Mononuclear cell (primary cell): ENCODE measurements around the gene POFUT1. TPM values are rescaled to one million over a fixed set of nuclear protein-coding genes. Genes with fewer than 3 reads are reported as not detected.
"Not testable (repeated sequence)": the region's sequence is repeated elsewhere in the genome, so short reads cannot be mapped to it uniquely, and the experiment has no call there.

Experiments used
- H3K27me3 ChIP-seq: 2 replicates; pipeline ENCODE4 v1.6.0; 2011; ENCODE audit warnings: low read length, control low read depth; ENCODE audit not compliant: insufficient read depth
- H3K4me1 ChIP-seq: 2 replicates; pipeline ENCODE4 v1.5.1; 2011; ENCODE audit warnings: mild to moderate bottlenecking, low read length, control low read depth; ENCODE audit not compliant: insufficient read depth
- H3K4me3 ChIP-seq: 2 replicates; pipeline ENCODE4 v1.5.1; 2011; ENCODE audit warnings: mild to moderate bottlenecking, low read length, moderate library complexity
- H3K9me3 ChIP-seq: 2 replicates; pipeline ENCODE4 v1.5.1; 2011; ENCODE audit warnings: low read depth, mild to moderate bottlenecking, control low read depth, low read length
- total RNA-seq: library from RNA; depleted of rRNA; stranded (reverse); fragments of >200 nt; gene quantifications from one replicate; pipeline ENCODE4 v1.2.3, GENCODE V29; 2012

POFUT1 gene
- total RNA-seq, 1 donor, result 7.2 TPM

GRCh38 chr20:32233286-32233685, 25.6 kb downstream of the POFUT1 start:
- no peak overlapping the region for H3K4me3 ChIP-seq
- no peaks in the 10 kb centered on the region for H3K27me3 ChIP-seq
- H3K4me1 ChIP-seq, result peaks cover 49% of the 10 kb centered on the region
- H3K9me3 ChIP-seq, result no peaks in the 10 kb centered on the region

DNA sequence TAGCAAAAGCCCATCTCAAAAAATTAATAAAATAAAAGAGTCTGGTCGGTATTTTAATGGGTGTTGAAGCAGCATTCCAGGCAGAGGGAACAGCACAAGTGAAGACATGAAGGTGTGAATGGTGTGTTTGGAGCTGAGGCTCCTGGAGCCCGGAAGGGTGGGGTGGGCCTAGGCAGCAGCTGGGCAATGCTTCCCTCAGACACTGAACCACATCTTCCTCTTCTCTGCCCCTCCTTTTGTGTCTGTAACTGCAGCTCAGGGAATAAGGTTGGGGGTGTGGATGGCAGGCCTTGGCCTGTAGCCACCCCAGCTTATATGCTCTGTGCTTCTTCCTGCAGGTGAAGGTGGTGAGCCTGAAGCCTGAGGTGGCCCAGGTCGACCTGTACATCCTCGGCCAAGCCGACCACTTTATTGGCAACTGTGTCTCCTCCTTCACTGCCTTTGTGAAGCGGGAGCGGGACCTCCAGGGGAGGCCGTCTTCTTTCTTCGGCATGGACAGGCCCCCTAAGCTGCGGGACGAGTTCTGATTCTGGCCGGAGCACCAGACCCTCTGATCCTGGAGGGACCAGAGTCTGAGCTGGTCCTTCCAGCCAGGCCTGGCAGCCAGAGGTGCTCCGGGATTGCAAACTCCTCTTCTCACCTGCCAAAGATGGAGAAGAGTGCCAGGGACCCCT, 26.6 kb downstream of the POFUT1 start:
- H3K4me3 ChIP-seq, result no peak overlapping the region
- H3K27me3 ChIP-seq, result no peaks in the 10 kb centered on the region
- H3K9me3 ChIP-seq, result no peaks in the 10 kb centered on the region
- peaks cover 44% of the 10 kb centered on the region for H3K4me1 ChIP-seq

- Histone ChIP-seq H3K9me3 (no peaks in the 10 kb centered on the region), H3K4me3 (no peak overlapping the region), H3K4me1 (peaks cover 54% of the 10 kb centered on the region), H3K27me3 (no peaks in the 10 kb centered on the region)
Measured at GRCh38 chr20:32235331-32236047, 27.8 kb downstream of the POFUT1 start.

DNA sequence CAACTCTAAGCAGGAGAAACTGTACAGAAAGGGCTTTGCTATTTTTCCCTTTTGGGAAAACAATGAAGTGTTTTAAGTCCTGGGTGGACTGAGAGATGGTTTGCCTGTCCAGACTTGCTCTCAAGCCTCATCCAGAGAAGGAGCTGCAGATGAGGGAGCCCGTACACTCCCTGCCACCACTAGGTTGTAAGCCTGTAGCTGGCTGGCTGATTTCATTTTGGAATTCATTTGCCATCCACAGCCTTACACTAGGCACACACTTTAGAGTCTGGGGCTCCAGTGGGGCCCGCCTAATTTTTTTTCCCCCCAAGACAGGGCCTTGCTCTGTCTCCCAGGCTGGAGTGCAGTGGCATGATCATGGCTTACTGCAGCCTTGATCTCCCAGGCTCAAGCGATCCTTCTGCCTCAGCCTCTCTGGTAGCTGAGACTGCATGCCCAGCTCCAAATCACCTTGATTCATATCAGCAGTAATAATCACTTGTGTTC, 28.4 kb downstream of the POFUT1 start:
- H3K9me3 ChIP-seq, result no peaks in the 10 kb centered on the region
- no peak overlapping the region for H3K4me3 ChIP-seq
- H3K4me1 ChIP-seq, result peaks cover 52% of the 10 kb centered on the region
- no peaks in the 10 kb centered on the region for H3K27me3 ChIP-seq

DNA sequence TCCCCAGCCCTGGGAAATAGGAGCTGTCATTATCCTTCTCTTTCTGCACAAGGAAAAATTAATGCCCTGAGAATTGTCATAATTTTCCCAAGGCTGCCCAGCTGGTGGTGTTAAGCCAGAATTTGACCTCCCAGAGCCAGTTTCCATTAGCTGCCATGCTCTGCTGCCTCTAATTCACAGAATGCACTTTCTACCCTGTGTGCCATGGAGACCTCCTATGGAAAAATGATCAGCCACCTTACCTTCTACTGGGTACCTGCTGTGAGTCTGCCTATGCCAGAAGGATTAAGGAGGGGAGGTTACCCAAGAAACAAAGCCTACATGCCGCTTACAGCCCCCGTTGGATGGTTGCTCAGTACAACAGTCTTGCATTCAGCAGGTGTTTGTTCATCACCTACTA, 29.1 kb downstream of the POFUT1 start:
- no peak overlapping the region for H3K4me3 ChIP-seq
- no peaks in the 10 kb centered on the region for H3K27me3 ChIP-seq
- H3K4me1 ChIP-seq, result peaks cover 46% of the 10 kb centered on the region
- no peaks in the 10 kb centered on the region for H3K9me3 ChIP-seq

GRCh38 chr20:32237419-32237818, 29.7 kb downstream of the POFUT1 start:
- Histone ChIP-seq H3K9me3 (no peaks in the 10 kb centered on the region), H3K4me3 (no peak overlapping the region), H3K27me3 (no peaks in the 10 kb centered on the region), H3K4me1 (peaks cover 40% of the 10 kb centered on the region)

- Histone ChIP-seq H3K4me1 (peaks cover 26% of the 10 kb centered on the region), H3K27me3 (no peaks in the 10 kb centered on the region), H3K4me3 (no peak overlapping the region), H3K9me3 (no peaks in the 10 kb centered on the region)
Measured at GRCh38 chr20:32238483-32239425, 31.1 kb downstream of the POFUT1 start.

DNA sequence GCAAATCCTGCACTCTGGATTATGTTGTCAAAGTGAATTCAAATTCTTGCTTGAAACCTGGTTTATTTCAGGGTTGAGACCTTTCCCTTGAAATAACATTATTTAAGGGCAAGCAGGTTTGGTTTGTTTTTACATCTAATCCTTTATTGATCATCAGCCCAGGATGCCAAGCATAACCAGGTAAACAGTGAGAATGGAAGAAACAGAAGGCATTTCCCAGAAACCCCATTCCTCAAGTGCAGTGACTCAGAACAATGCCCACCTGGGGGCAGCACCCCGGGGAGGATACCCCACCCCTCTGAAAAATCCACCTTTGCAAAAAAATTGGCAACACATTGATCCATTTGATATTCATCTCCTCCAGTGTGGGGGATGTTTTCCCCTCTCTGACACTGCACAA, 32.5 kb downstream of the POFUT1 start:
- Histone ChIP-seq H3K4me1 (peaks cover 12% of the 10 kb centered on the region), H3K9me3 (no peaks in the 10 kb centered on the region), H3K27me3 (no peaks in the 10 kb centered on the region), H3K4me3 (no peak overlapping the region)

- Histone ChIP-seq H3K4me3 (no peak overlapping the region), H3K4me1 (peaks cover 10% of the 10 kb centered on the region), H3K27me3 (no peaks in the 10 kb centered on the region), H3K9me3 (no peaks in the 10 kb centered on the region)
Measured at GRCh38 chr20:32241807-32242206, 34.1 kb downstream of the POFUT1 start.

DNA sequence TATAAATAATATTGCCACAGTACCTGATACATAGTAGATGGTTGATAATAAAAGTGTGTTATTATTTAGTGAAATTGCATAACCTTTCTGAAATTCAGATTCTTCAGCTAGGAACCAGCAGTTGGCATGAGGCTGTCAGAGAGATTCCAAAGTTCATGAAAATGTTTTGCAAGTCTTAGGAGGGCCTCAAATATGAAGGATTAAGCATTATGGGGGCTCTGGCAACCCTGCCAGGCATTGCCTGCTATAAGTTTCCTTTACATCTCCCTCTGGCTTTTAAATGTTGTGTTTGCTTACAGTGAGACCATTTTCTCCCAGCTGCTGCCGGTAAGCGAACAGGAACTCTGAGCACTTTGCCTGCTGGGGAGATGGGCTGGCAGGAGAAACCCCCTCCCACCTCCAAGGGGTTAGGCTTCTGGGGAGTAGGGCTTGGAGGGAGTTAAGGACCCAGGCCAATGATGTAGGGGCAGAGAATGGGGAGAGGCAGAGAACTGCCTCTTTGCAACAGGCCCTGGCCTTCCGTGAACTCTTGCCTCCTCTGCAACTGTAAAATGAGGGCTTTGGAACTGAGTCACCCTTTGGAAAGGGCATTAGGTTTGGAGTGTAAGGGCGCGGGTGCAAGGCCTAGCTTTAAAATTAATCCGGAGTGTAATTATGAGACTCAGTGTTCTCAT, 36.6 kb downstream of the POFUT1 start:
- Histone ChIP-seq H3K4me3 (no peak overlapping the region), H3K9me3 (no peaks in the 10 kb centered on the region), H3K4me1 (peaks cover 21% of the 10 kb centered on the region), H3K27me3 (no peaks in the 10 kb centered on the region)

GRCh38 chr20:32244959-32245358, 37.3 kb downstream of the POFUT1 start:
- Histone ChIP-seq H3K4me1 (peaks cover 18% of the 10 kb centered on the region), H3K27me3 (no peaks in the 10 kb centered on the region), H3K9me3 (no peaks in the 10 kb centered on the region), H3K4me3 (no peak overlapping the region)

GRCh38 chr20:32246208-32246607, 38.5 kb downstream of the POFUT1 start:
- H3K27me3 ChIP-seq, H3K4me3 ChIP-seq, H3K9me3 ChIP-seq: not testable (repeated sequence)
- H3K4me1 ChIP-seq, result peaks cover 14% of the 10 kb centered on the region

GRCh38 chr20:32248043-32248442, 40.4 kb downstream of the POFUT1 start:
- Histone ChIP-seq H3K4me3 (no peak overlapping the region), H3K4me1 (peaks cover 14% of the 10 kb centered on the region), H3K9me3 (no peaks in the 10 kb centered on the region), H3K27me3 (no peaks in the 10 kb centered on the region)

DNA sequence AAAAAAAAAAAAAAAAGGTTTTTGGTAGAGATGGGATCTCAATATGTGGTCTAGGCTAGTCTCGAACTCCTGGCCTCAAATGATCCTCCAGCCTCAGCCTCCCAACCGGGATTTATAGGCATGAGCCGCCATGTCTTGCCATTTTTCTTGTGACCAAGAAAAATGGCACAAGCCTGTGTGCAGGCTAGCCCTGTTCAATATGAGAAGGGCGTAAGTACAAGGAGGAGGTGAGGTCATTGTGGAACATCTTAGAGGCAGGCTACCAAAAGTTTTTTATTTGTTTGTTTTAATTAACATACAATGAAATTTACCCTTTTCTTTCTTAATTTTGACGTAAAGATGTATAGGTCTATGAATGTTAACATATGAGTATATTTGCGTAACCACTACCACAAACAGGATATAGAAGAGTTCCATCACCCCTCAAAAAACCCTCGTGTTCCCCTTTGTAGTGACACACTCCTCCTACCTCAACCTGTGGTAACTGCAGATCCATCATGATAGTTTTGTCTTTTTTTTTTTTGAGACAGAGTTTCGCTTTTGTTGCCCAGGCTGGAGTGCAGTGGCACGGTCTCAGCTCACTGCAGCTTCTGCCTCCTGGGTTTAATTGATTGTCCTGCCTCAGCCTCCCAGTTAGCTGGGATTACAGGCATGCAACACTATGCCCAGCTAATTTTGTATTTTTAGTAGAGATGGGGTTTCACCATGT, 41.5 kb downstream of the POFUT1 start:
- Histone ChIP-seq H3K4me1 (peaks cover 14% of the 10 kb centered on the region), H3K9me3 (no peaks in the 10 kb centered on the region), H3K4me3 (no peak overlapping the region), H3K27me3 (no peaks in the 10 kb centered on the region)
